Measurements from ENCODE around the gene IGSF22. TPM values are rescaled to one million over a fixed set of nuclear protein-coding genes. Genes with fewer than 3 reads are reported as not detected.

The IGSF22 gene
- under 1 TPM in 1 of 4 donors, not detected in 3; 0.13 TPM for total RNA-seq

- ATAC-seq, result no peak
- Histone ChIP-seq H3K27ac (no peak within 1 kb of the TSS), H3K27me3 (no peaks in the 10 kb centered on the region), H3K4me1 (peaks cover 0 to 13% (median 0%) of the 10 kb centered on the region in 3 donors), H3K4me3 (no peak within 1 kb of the TSS), H3K36me3 (no peaks in the 10 kb centered on the region), H3K9me3 (no peaks in the 10 kb centered on the region)
- 62% methylated on average over 2 of the region's 7 CpGs; no CpG with 5 or more reads in 1 of the 2 donors for WGBS, 2 donors (ENCODE audit: low coverage in 1 of 2)
- TF ChIP-seq POLR2A (IDR thresholded peaks at IDR 0.05) (no peak), POLR2AphosphoS5 (IDR thresholded peaks at IDR 0.05) (no peak), CTCF (IDR thresholded peaks at IDR 0.05) (no peak), EP300 (IDR thresholded peaks at IDR 0.05) (no peak)
Observed at GRCh38 chr11:18726040-18726439, at the start of gene IGSF22. TSS of gene IGSF22 (minus strand) at chr11:18726188. CDS start at chr11:18724236, 1,952 bp downstream.

DNA sequence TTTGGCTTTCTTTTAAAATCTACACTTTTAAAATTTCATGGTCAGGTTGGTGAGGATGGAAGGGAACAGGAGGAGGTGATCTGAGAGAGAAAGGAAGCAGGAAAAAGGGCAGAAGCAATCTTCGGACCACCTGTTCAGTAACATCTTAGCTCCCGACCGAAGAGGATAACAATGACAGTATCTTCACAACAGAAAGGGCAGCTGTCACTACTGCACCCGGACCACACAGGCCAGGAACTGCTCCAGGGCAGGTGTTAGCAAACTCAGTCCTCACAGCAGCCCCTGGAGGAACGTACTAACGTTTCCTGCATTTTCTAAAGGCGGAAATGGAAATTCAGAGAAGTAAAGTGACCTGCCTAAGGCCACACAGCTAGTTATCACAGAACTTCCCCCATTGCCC lies 48.8 kb upstream of the IGSF22 start:
- Histone ChIP-seq H3K36me3 (no peaks in the 10 kb centered on the region), H3K4me1 (no peaks in the 10 kb centered on the region), H3K27ac (no peak overlapping the region), H3K9me3 (no peaks in the 10 kb centered on the region), H3K4me3 (no peak overlapping the region), H3K27me3 (peaks cover 41% of the 10 kb centered on the region)
- no peak for TF ChIP-seq CTCF (IDR thresholded peaks at IDR 0.05)
- TF ChIP-seq EP300 (IDR thresholded peaks at IDR 0.05), result no peak
- no peak for TF ChIP-seq POLR2A (IDR thresholded peaks at IDR 0.05)
- no peak for TF ChIP-seq POLR2AphosphoS5 (IDR thresholded peaks at IDR 0.05)
- no peak for ATAC-seq
- 42 to 44% methylated on average over 5 of the region's 7 CpGs for WGBS, 2 donors (ENCODE audit: low coverage in 1 of 2)

- Histone ChIP-seq H3K9me3 (no peaks in the 10 kb centered on the region), H3K27me3 (peaks cover 41% of the 10 kb centered on the region), H3K27ac (no peak overlapping the region), H3K36me3 (no peaks in the 10 kb centered on the region), H3K4me1 (no peaks in the 10 kb centered on the region), H3K4me3 (no peak overlapping the region)
- no peak for ATAC-seq
- WGBS, 2 donors (ENCODE audit: low coverage in 1 of 2), result 74 to 75% methylated on average over 3 of the region's 3 CpGs
- TF ChIP-seq EP300 (IDR thresholded peaks at IDR 0.05) (no peak), POLR2AphosphoS5 (IDR thresholded peaks at IDR 0.05) (no peak), CTCF (IDR thresholded peaks at IDR 0.05) (no peak)
Observed at GRCh38 chr11:18773681-18774080, 47.7 kb upstream of the IGSF22 start.

- Histone ChIP-seq H3K4me1 (no peaks in the 10 kb centered on the region), H3K4me3 (no peak overlapping the region), H3K9me3 (no peaks in the 10 kb centered on the region), H3K36me3 (no peaks in the 10 kb centered on the region), H3K27ac (no peak overlapping the region), H3K27me3 (peaks cover 41% of the 10 kb centered on the region)
- TF ChIP-seq POLR2A (IDR thresholded peaks at IDR 0.05) (no peak), EP300 (IDR thresholded peaks at IDR 0.05) (no peak), POLR2AphosphoS5 (IDR thresholded peaks at IDR 0.05) (no peak), CTCF (IDR thresholded peaks at IDR 0.05) (no peak)
- ATAC-seq, result no peak
- WGBS, 2 donors (ENCODE audit: low coverage in 1 of 2), result 50 to 66% methylated on average over 1 to 6 of the region's 8 CpGs
Observed at GRCh38 chr11:18773104-18773503, 47.1 kb upstream of the IGSF22 start.

- Histone ChIP-seq H3K9me3 (no peaks in the 10 kb centered on the region), H3K27ac (no peak overlapping the region), H3K36me3 (no peaks in the 10 kb centered on the region), H3K27me3 (peaks cover 41% of the 10 kb centered on the region), H3K4me1 (no peaks in the 10 kb centered on the region), H3K4me3 (no peak overlapping the region)
- no peak for ATAC-seq
- TF ChIP-seq EP300 (IDR thresholded peaks at IDR 0.05), result no peak
- no peak for TF ChIP-seq POLR2A (IDR thresholded peaks at IDR 0.05)
- TF ChIP-seq POLR2AphosphoS5 (IDR thresholded peaks at IDR 0.05), result no peak
- no peak for TF ChIP-seq CTCF (IDR thresholded peaks at IDR 0.05)
- WGBS, 2 donors (ENCODE audit: low coverage in 1 of 2), result 50% methylated on average over 3 of the region's 5 CpGs; no CpG with 5 or more reads in 1 of the 2 donors
Observed at GRCh38 chr11:18772211-18772610, 46.2 kb upstream of the IGSF22 start.

Measured in gastroesophageal sphincter (tissue), 4 donors.